ENCODE measurements around the gene NRL.

NRL gene

DNA sequence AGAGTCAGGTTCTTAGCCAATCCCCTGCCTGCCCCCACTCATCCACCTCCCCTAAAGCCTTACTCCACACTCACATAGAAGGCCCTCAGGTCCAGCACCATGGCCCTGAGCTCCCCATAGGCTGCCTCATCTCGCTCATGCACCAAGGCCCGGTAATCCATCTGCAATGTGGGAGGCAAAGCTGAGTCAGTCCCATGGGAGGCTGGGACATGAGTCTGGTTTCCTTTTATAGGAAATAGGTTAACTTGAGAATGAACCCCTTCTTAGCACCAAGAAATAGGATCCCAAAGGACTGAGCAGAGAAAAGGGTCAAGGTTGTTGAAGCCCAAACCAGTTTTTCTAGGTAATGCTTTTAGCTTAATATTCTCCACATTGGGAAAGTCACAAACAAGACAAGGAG lies 28.8 kb upstream of the NRL start:
- no peak for DNase-seq

DNA sequence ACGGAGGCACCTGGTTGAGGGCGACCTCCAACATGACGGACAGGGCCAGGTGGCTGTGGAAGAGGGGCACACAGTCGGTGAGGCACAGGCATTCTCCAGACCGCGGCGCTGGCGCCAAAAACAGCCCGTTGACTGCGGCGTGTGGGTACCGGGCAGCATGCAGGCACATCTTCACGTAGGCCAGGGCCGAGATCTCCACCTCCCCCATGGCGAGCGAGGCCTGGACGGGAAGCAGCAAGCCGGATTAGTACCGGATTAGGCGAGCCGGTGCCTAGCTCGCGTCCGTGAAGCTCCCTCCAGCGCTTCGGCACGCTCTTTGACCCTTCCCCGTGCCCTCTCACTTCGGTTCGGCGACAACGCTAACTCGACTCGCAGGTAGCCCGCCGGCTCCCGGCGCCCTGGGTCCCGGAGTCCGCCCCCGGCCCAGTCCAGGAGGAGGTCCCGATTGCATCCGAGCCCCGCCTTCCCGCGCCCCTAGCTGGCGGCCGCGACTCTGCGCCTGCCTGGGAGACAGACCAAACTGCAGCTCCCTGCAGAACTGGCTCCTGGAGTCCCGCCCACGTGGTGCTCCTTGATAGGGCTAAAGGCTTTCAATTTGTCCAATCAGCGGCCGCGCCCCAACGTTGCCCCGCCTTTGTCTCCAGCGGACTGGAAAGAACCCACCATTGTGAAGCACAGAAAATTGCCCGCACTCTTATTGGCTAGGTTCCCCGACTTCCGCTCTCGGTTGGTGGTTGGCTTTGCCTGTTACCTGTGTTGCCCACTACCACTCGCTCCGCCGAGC lies 26.5 kb upstream of the NRL start, which contains the start of gene EMC9:
EMC9 (minus strand) TSS at position 495 of the 784 bp plus-strand sequence; CDS start at position 208, 287 bp downstream.
- peak; percentile 99 for DNase-seq

DNA sequence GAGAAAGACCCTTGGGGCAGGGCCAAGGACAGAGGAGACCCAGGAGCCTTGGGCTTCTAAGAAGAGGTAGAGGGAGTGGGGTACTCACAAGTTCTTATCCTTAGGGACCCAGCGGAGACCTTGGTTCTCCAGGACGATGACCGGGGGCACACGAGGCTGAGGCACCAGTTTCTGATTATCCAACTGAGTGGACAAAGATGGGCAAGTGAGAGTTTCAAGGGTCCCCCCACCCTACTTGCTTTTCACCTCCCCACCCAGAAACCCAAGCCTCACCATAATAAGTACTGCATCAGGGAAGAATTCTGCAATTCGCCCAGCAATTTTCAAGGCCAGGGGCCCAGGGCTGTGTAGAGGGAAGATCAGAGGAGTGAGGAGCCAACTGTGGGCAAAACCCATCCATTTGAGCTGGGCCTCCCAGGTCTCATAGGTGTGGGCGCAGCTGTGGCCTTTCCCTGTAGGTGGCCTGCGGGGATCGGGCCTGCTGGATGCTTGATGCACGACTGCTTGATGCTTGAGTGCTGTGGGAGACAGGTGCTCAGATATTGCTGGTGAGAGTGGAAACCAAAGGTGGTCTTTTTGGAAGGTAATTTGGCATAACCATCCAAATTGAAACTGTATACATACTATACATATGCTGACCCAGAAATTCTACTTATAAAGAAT lies 24.7 kb upstream of the NRL start:
- peak; percentile 12 for DNase-seq

DNA sequence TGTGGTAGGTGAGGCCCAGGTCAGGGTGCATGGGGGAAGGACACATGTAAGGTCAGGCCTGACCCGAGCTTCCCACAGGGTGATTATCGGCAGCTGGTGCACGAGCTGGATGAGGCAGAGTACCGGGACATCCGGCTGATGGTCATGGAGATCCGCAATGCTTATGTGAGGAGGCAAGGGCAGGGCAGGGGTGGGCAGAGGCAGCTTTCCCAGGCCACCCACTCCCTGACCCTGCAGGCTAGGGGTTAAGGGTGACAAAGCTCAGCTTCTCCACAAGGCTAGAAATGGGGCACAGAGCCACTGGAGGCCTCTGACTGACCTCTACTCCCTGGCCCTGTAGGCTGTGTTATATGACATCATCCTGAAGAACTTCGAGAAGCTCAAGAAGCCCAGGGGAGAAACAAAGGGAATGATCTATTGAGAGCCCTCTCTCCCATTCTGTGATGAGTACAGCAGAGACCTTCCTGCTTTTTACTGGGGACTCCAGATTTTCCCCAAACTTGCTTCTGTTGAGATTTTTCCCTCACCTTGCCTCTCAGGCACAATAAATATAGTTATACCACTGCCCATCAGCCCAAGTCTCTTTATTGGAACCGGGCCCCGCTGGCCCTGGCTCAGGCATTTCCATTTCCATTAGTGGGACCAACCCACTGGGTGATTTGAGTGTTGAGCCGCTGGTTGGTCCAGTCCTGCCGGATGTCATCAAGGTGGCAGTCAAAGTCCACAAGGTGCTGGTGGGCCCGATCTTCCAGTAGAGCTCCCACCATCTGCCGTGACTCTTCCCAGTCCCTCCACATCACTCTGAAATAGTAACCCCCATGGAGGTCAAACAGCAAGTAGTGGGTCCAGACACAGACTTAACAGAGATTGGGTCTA lies 23.9 kb upstream of the NRL start:
- DNase-seq = no peak

DNA sequence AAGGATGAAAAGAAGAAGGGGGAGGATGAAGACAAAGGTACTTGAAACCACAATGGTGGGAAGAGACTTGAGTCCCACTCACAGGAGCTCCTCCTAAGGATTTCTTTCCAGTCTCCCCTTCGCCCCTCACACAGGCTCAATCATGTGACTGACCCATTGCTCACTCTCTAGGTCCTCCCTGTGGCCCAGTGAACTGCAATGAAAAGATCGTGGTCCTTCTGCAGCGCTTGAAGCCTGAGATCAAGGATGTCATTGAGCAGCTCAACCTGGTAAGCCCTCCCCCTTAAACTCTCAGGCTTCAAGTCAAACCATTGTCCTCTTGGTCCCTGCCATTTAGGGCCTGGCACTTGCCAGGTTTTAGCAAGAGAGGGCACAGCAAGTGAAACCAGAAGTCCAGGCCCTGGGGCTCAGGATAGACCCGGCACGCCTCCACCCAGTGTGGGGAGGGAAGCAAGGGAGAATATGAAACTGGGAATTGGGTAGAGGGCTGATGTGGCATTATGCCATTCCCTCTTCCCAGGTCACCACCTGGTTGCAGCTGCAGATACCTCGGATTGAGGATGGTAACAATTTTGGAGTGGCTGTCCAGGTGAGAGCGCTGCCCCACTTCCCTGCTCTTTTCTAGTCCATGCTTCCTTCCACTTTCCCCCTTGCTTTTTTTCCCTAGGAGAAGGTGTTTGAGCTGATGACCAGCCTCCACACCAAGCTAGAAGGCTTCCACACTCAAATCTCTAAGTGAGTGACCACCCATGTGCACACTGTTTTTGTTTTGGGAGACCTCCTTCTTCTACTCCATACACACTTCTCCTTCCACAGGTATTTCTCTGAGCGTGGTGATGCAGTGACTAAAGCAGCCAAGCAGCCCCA lies 23.0 kb upstream of the NRL start:
- DNase-seq = no peak

DNA sequence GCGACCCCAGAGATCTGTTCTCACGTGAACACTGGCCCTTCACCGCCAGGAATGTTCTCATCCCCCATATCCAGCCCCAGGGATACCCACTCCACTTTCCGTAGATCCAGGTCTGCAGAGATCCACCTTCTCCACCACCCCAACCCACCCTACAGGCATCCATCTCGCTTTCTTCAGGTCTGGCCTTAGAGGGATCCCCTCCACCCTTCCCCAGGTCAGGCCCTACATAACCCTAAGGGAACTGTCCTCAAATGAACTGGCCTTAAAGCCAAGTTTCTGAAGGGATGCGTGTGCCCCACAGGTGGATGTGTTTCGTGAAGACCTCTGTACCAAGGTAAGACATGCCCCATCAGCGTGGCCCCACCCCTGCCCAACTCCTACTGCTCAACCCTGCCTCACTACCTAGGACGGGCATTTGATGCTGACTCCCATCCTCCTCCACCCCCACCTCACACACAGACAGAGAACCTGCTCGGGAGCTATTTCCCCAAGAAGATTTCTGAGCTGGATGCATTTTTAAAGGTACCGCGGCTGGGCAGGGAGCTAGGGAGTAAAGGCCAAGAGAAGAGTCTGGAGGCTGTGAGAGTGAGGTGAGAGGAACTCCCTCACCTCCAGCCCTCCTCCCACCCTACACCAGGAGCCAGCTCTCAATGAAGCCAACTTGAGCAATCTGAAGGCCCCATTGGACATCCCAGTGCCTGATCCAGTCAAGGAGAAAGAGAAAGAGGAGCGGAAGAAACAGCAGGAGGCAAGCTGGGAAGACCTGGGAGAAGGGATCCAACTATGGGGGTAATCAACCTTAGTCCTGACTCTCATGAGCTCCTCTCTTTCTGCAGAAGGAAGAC lies 22.2 kb upstream of the NRL start:
- no peak for DNase-seq

DNA sequence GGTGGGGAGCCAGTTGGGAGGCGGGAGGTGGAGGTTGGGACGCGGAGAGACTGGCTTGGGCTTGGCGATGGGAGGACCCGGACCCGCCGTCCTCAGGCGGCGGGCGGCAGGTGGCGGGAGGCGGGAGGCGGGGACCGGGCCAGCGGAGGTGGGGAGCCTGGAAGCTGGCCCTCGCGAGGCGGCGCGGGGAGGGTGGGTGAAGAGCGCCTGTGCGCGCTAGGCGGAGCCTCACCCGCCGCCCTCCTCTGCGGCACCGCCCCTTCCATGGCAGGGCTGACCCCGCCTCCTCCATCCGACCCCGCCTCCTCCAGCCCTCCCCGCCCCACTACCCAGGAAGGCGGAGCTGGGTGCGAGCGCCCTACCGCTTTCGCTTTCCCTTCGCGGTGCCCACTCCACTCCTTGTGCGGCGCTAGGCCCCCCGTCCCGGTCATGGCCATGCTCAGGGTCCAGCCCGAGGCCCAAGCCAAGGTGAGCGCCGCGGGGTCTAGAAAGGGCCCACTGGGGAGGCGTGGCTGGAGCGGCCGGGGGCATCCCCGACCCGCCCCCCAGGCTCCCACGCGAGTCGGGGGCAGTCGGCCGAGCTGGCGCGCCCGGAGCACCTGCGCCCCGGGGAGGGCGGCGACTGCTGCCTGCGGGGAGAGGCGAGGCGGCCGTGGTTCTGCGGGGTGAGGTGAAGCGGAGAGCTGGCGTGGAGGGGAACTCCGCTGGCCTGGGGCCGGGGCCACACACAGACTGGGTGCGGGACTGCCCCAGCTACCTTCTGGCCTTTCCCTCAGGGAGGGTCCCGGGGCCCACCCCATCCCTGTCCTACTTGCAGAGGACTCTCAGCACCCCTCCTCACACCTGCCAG lies 21.3 kb upstream of the NRL start, which contains the start of gene PSME1:
PSME1 (plus strand) TSS at position 361 of the 850 bp plus-strand sequence; CDS start at position 430, 69 bp downstream.
- DNase-seq = peak; percentile 88

DNA sequence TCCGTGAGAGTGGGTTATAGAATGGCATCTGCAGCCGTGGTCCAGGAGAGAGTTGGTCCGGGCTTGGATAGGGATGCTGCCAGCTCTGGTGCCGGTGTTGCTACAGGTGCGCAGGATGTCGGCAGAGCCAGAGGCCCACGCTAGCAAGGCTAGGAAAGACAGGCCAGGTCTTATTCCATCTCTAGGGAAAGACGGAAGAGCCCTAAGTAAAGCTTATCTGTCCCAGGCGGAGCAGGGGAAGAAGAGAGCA lies 20.8 kb upstream of the NRL start:
- no peak for DNase-seq

DNA sequence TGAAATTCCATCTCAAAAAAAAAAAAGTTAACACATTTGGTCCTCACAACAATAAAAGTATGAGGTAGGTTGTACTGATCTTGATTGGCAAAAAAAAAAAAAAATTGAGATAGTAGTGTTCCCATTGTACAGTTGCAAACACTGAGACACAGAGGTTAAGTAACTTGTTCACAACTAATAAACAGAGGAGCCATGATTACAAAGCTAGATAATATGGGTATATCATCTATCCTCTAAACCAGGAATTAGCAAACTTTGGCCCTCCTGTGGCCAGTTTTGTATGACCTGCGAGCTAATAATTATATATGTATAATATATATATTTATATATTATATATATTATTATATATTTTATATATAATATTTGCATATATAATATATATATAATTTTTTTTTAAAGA lies 19.0 kb upstream of the NRL start:
- no peak for DNase-seq

DNA sequence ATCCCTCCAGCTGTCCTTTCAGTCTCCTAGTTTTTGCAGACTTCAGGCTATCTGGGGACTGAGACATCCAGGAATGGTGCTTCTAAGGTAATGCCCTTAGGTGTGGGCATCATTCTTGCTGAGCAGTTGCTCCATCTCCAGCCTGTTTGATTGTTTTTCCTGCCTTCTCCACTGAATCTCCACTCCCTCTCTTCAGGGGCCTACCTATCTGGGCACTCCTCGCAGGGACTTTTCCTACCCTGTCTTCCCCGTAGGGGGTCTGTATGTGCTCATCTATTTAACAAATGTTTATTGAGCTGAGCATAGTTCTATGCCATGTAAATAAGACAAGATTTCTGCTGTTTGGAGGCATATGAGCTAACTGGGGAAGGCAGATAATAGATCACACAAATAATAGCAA lies 18.2 kb upstream of the NRL start:
- DNase-seq = no peak

DNA sequence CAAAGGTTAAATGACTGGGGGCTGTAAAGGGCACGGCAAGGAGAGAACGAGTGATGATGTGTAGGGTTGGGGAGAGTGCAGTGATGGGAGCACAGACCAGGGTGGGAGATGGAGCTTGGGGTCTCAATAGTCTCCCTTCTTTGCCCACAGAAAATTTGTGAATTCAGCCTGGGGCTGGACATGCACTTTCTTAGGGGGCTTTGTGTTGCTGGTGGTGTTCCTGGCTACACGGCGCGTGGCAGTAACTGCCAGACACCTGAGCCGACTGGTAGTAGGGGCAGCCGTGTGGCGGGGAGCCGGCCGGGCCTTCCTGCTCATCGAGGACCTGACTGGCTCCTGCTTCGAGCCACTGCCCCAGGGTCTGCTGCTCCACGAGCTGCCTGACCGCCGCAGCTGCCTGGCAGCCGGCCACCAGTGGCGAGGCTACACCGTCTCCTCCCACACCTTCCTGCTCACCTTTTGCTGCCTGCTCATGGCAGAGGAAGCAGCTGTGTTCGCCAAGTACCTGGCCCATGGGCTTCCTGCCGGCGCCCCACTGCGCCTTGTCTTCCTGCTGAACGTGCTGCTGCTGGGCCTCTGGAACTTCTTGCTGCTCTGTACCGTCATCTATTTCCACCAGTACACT lies 17.4 kb upstream of the NRL start:
- DNase-seq = peak; percentile 85

DNA sequence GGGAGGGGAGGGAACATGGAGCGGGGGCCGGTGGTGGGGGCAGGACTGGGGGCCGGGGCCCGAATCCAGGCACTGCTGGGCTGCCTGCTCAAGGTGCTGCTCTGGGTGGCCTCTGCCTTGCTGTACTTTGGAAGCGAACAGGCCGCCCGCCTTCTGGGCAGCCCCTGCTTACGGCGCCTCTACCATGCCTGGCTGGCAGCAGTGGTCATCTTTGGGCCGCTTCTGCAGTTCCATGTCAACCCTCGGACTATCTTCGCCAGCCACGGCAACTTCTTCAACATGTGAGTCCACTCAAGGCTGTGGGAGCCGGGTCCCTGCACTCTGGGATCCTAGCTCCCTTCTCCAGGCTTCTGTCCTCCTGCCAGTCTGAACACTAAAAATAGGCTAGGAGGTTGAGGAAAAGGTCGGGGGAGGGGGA lies 16.8 kb upstream of the NRL start:
- DNase-seq = no peak

DNA sequence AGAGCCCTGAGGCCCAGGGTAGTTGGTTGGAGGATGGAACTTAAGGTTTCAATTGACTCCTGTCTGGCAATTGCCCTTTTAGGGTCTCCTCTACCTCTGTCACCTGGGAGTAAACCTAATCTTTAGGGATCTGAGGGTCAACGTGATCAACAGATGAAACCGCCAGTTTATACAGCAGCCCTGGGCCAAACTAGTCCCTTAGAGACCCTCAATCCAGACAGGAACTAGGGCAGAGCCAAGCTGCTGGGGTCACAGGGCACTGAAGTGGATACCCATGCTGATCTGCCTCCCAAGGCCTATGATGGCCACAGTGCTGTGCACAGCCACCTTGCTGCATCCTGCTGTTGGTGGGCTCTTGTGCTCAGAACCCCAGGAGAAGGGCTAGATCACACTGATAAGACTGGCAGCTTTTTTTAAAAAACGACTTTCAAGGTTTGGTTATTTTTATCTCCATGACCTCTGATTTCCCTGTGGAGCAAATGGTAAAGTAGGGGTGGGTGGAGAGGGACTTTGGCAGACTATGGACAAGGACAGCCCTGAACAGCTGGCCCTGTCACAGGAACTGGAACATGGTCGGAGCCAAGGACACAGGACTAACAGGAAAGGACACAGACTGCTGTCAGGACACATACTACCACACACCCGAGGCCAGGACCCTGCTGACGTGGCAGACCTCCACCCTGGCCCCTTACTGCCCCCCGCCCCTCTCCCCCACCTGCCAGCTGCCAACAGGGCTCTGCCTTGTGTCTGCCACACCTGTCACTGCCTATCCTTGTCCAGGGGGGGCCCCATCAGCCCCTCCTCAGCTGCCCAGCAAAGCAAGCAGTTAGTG lies 16.2 kb upstream of the NRL start:
- DNase-seq = no peak

DNA sequence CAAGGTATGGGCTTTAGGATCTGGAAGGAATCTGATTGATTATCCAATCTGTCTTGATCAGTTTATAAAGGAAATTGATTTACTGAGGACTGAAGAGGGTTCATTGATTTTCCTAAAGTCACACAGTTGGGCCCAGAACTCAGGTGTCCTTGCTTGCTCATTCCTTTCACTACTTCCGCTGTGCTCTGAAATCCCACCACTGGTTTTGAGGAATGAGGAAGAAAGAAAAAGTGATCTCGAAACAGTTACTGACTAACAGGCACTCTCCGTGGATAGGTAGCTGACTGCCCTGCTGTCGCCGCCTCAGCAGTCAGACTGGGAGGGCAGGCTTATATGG lies 15.6 kb upstream of the NRL start, which contains the start of gene FITM1:
FITM1 (plus strand) TSS at position 280 of the 337 bp plus-strand sequence. CDS start 905 bp downstream, outside the sequence.
- DNase-seq = no peak

DNA sequence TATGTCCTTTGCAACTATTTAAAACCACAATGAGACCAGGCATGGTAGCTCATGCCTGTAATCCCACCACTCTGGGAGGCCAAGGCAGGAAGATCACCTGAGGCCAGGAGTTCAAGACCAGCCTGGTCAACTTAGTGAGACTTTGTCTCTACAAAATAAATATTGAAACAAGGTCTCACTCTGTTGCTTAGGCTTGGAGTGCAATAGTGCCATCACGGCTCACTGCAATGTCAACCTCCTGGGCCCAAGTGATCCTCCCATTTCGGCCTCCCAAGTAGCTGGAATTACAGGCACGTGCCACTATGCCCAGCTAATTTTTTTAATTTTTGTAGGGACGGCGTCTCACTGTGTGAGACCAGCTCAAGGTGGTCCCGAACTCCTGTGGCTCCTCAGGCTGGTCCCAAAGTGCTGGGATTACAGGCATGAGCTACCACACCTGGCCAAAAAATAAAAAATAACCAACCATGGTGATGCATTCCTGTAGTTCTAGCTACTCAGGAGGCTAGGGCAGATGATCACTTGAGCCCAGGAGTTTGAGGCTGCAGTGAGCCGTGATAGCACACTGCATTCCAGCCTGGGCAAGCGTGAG lies 14.8 kb upstream of the NRL start:
- DNase-seq = no peak

DNA sequence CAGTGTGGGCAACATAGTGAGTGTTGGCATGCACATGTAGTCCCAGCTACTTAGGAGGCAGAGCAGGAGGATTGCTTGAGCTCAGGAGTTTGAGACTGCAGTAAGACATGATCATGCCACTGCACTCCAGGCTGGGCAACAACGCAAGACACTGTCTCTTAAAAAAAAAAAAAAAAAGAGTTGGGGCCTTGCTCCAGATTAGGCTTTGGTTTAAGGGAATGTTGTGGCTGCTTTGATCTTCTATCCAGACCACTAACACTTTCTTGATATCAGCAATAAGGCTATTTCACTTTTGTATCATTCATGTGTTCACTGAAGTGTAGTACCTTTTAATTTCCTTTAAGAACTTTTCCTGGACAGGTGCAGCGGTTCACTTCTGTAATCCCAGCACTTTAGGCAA lies 12.9 kb upstream of the NRL start:
- no peak for DNase-seq

DNA sequence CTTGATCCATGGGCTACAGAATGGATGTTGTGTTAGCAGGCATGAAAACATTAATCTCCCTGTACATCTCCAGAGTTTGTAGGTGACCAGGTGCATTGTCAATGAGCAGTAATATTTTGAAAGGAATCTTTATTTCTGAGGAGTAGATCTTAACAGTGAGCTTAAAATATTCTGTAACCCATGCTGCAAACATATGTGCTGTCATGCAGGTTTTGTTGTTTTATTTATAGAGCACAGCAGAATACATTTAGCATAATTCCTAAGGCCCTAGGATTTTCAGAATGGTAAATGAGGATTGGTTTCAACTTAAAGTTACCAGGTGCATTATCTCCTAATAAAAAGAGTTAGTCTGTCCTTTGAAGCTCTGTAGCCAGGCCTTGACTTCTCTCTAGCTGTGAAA lies 12.2 kb upstream of the NRL start:
- DNase-seq = no peak
